NCI-H1436 (cell line): Measurements from ENCODE around the gene C6orf62.
"Not testable (repeated sequence)": the region's sequence is repeated elsewhere in the genome, so short reads cannot be mapped to it uniquely, and the experiment has no call there.

Experiments
- DNase-seq: peaks from one replicate; lab custom pipeline; 2025; lab: John Stamatoyannopoulos, UW

Gene C6orf62

DNA sequence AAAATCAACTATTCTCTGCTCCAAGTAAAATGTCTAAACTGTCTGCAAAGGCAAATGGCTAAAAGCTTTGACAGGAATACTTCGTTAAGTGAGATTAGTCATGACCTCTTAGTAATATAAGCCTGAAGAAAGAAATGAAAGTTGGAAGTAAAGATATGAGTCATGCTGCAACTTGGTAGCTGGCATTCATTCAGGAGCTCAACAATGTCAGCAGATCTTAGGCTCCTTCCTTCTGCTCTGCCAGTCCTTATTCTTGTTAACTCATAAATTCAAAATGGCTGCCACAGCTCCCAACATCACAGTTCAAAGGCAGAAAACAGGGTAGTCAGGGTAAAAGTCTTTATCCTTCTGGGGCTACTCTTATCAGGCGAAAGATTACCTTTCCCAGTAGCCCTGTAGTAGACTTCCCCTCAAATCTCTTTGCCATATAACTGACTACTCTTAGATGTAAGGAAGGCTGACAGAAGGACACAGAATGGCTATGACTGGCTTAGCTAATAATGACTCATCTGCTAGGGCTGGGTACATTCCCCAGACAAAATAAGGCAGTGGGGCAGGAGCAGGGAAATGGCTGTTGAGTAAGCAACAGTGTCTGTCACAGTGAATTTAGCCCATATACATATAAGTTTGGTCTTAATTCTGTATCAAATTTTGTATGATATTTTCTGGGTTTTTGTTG lies 24.4 kb upstream of the C6orf62 start:
- no peak for DNase-seq

DNA sequence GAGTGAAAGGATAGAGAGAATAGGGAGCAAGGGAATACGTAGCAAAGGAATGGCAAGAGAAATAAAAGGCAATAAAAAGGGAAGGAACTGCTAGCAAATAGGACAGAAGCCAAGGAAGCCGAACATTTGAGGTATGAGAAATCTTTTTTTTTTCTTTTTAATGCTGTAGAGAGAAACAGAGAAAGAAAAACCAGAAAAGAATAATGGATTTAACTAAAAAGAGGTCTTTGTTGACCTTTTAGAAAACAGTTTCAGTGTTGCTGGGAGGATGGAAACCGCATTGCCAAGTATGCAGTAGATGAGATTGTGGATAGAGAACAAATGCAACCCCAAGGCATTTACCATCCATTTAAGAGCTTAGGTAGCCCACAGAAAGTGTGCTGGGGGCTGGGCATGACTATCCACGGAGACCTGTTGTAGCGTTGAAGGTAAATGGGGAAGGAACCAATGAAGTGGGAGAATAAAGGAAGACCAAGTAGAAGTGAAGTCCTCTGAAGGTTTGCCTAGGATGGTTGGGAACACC lies 23.3 kb upstream of the C6orf62 start:
- no peak for DNase-seq

DNA sequence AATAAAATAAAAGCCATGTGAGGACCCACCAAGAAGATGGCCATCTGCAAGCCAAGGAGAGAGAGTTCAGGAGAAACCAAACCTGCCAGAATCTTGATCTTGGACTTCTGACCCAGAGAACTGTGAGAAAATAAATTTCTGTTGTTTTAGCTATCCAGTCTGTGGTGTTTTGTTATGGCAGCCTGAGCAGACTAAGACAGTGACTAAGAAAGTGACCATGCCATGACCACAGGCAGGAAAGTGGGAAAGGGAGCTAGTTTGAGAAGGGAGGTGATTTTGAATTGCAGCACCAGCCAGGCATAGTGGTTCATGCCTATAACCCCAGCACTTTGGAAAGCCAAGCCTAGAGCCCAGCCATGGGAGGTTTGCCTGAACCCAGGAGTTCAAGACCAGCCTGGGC lies 21.9 kb upstream of the C6orf62 start:
- no peak for DNase-seq

DNA sequence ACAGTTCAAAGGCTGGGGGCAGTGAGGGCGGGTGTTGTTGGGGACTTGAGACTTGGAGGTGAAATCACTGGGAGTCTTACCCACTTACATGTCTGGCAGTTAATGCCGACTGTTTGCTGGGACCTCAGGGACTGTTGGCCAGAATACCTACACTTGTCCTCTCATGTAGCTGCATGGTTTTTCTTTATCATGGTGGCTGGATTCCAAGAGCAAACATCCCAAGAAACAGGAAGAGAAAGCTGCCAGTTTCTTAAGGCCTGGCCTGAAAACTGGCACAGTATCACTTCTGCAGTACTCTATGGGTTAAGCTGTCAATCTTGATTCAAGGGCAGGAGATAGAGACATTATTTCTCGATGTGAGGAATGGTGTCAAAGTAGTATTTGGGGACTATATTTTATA lies 19.8 kb upstream of the C6orf62 start:
- DNase-seq: no peak

DNA sequence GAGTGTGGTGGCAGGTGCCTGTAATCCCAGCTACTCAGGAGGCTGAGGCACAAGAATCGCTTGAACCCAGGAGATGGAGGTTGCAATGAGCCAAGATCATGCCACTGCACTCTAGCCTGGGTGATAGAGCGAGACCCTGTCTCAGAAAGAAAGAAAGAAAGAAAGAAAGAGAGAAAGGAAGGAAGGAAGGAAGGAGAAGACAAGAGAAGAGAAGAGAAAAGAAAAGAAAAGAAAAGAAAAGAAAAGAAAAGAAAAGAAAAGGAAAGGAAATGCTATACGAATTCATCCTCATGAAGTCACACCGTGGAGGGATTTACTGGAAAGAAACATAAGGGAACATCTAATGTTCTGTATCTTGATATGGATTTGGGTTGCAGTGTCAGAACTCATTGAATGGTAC lies 15.8 kb upstream of the C6orf62 start:
- DNase-seq: not testable (repeated sequence)

DNA sequence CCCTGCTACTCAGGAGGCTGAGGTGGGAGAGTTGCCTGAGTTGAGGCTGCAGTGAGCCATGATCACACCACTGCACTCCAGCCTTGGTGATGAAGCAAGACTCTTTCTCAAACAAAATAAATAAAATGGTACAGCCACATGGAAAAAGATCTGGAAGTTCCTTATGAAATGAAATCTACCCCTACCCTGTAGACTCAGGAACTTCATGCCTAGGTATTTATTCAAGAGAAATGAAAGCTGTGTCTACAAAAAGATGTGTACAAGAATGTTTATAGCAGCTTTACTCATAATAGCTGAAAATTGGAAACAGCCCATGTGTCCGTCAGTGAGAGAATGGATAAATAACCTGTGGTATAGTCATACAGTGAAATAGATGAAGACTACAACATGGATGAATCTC lies 15.2 kb upstream of the C6orf62 start:
- DNase-seq: no peak

DNA sequence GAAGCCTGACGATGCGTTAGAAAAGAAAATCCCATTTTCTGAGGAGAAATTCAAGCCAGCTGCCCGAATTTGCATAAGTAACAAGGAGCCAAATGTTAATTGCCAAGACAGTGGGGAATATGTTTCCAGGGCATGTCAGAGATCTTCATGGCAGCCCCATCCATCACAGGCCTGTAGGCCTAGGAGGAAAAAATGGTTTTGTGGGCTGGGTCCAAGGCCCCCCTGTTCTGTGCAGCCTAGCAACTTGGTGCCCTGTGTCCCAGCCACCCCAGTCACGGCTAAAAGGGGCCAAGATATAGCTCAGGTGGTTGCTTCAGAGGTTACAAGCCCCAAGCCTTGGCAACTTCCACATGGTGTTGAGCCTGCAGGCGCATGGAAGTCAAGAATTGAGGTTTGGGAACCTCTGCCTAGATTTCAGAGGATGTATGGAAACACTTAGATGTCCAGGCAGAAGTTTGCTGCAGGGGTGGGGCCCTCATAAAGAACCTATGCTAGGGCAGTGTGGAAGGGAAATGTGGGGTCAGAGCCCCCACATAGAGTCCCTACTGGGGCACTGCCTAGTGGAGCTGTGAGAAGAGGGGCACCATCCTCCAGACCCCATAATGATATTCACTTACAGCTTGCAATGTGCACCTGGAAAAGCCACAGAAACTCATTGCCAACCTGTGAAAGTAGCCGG lies 12.6 kb upstream of the C6orf62 start:
- DNase-seq: not testable (repeated sequence)

DNA sequence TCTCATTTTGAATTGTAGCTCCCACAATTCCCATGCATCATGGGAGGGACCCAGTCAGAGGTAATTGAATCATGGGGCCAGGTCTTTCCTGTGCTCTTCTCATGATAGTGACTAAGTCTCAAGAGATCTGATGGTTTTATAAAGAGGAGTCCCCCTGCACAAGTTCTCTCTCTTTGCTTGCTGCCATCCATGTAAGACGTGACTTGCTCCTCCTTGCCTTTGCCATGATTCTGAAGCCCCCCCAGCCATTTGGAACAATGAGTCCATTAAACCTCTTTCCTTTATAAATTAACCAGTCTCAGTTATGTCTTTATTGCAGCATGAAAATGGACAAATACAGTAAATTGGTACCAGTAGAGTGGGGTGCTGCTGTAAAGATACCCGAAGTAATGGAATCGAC lies 11.7 kb upstream of the C6orf62 start:
- DNase-seq: not testable (repeated sequence)

DNA sequence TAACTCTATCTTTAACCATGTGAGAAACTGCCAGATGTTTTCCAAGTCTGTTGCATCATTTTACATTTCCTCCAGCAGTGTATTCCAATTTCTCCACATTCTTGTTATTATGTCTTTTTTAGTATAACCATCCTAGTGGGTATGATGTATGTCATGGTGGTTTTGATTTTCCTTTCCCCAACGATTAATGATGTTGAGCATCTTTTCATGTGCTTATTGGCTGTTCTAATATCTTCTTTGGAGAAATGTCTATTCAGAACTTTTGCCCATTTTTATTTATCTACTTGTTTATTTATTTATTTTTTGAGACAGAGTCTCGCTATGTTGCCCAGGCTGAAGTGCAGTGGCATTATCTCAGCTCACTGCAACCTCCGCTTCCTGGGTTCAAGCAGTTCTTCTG lies 4.3 kb upstream of the C6orf62 start:
- no peak for DNase-seq

DNA sequence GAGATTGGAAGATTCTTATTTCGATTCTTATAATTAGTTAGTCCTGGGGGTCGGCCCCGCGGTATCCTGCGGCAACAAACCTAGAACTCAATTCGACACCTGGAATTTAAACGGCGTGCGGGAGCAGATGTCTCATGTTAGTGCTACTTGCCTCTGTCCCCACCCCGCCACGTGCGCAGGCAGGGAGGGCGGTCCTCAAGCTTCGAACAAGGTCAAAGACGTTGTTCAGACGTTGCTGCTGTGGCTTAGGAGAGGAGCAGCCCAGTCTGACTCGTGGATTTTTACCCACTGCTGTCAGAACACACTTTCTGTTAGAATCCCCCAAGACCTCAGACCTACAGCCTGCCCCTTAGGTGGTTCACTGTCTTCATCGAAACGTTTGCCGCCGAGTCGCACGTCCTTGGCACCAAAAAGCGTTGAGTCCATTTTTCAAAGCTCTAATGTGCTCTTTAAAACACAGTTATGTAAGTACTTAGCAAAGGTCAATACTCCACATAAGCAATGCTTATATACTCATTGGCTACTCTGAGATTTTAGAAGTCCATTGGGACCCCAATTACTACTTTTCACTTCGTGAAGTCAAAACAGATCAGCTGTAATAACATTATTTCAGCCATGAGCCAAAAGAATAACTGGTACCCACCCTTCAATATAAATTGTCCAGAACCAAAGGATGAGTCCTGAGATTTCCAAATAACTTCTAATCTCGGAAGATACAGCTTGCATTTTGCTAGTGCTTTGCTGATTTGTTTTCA lies 2.7 kb upstream of the C6orf62 start:
- DNase-seq: peak; percentile 93

DNA sequence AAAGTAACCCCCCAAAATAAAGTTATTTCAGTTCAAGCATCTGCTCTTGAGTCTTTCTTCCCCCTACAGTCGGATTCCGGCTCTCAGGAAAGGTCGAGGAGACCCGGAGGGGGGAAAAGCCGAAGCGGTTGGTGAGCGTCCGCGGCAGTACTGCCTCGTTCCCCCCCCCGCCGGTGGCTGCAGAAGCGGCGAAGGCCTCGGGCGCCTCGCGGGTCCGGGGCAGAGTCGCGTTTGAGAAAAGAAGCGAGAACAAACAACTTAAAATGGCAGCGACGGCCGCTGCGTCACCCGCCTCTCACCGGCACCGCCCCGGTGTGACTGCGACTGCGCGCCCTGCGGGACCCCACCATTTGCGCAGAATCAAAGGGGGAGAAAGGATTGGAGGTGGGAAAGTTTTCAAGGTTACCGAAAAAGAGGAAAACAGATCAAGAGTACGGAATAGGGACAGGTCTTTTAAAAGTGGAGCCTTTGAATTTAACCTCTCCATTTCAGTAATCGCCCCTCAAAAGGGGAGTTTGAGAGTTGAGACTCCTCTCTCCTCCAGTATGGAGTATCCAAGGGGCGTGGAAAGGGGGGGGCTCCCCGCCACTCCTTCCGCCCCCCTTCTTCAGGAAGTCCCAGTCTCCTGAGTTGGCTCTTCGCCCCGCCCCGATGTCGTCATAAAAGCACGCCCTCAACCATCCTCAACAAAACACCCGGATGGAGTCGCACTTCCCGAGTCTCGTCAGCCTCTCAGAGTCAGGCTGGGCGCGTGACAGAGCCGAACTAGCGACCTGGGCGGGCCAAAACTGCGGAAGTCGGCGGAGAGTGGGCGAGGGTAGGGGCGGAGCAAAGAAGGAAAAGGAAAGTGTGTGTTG lies 1.9 kb upstream of the C6orf62 start:
- DNase-seq: peak; percentile 100

DNA sequence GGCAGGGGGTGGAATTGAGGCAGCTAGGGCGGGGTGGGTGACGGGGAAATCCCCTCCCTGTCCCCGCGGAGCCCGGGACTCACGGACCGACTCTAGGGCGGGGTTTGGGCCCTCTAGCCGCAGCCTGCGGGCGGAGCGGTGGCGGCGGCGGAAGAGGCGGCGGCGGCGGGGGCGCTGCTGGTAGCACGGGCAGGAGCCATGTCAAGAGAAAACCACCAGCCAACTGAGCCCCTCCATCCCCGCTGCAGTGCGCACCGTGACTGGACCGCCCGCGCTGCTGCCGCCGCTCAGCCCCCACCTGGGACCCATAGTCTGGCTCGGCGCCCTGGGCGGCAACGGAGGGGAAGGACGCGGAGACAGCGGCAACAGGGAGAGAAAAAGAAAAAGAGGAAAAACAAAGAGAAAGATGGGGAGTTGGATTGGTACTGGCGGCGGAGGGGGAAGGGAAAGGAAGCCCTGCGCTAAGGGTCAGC lies 1.2 kb upstream of the C6orf62 start:
- peak; percentile 6 for DNase-seq

DNA sequence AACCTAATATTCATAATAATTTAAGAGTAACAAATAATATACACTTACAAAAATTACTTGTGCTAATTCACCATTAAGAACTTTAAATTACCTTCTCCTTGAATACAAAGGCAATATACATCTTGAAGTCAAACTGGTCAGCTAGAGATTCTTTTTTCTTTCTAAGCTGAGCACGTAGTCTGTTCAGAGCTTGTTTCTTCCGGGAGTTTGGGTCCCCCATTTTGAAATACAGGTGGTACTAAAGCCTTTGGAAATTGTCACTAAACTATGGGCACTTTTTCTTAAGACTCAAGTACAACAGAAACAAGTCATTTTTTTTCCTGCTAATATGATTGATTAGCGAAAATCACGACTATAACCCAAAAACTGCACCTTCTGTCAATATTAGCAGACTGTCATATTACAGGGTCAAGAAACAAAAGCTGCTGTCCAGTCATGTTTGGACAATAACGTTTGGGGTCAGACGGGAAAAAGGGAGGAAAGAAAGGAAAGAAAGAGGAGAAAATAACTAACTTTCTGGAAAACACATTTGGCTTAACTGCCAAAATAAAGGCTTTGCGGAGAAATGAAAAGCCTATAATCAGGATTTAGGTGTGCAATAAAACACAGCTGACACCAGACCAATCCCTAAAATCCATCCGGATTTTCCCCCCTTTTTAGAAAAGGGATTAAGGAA lies 367 bp downstream of the C6orf62 start:
- no peak for DNase-seq

DNA sequence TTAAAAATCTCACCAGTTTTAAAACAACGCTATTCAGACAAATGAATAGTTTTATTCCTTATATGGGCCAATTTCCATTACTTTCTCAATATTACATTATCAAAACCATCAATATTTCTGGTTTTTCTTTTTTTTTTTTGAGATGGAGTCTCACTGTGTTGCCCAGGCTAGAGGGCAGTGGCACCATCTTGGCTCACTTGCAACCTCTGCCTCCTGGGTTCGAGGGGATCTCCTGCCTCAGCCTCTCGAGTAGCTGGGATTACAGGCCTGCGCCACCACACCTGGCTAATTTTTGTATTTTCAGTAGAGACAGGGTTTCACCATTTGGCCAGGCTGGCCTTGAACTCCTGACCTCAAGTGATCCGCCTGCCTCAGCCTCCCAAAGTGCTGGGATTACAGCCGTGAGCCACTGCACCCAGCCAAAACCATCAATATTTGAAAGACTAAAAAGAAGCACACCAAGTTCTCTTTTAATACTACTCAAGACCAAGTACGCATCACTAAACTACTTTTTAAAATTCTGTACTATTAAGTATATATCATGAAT lies 2.3 kb downstream of the C6orf62 start:
- not testable (repeated sequence) for DNase-seq

DNA sequence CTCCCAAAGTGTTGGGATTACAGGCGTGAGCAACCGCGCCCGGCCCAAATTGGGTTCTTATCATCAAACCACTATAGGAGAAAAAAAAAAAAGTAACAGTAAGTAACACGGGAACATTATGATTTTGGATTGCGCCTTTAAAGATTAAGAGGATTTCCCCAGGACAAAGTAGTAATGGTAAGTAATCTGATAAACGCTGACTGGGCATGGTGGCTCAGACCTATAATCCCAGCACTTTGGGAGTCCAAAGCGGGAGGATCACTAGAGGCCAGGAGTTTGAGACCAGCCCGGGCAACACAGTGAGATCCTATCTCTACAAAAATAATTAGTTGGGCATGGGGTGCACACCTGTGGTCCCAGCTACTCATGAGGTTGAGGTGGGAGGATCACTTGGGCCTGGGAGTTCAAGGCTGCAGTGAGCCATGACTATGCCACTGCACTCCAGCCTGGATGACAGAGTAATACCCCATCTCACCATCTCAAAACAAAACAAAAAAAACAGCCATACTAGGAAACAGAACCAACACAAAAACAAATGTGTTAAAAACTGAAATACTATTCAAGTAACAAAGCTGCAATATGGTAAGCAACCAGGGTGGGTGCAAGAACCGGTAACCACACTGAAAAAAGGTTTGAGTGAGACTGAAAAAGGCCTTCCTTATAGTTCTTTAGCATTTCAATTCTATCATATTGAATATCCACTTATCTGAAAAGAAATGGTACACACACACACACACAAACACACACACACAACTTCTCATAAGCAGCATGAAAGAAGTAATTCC lies 8.2 kb downstream of the C6orf62 start:
- no peak for DNase-seq

DNA sequence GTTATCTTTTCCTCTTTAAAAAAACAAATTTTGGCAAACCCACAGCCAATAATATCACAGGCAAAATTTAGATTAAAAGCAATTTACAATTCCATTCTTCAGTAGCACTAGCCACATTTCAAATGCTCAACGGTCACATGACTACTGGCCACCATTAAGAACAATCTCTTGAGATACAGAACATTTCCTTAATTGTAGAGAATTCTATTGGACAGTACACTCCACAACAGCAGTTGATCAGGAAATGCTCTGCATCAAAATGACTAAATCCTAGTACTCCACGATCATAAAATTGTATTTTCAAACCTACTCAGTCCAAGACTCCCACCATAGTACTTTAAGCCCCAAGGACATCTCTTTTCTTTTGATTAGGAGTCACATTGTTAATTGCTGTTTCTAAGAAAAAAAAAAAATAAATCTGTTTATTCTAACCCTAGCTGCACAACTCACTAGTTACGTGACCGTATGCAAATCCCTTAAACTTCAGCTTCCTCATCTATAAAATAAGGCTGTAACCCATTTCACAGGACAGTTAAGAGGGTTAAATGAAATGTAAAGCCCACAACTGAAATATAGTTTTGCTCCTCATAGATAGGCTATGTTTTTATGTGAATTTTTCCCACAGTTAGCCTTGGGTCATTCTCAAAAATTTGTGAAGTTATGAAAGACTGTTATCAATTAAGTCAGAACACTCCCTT lies 9.8 kb downstream of the C6orf62 start:
- no peak for DNase-seq

DNA sequence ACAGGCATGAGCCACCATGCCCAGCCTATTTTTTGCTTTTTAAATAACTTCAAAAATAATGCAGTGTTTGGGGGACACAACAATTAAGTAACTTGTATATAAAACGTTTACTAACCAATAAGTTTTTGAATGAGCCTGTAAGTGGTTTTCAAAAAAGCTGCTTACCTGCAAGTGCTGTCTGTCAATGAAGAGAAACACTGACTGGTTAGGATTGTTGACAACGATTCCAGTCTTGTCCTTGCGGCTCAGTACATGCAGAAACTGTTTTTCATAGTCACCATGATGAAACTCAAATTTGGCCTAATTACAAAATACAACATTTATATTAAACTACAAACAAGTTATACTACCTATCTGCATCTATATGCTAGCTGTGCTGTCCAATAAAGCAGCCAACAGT lies 10.3 kb downstream of the C6orf62 start:
- no peak for DNase-seq

DNA sequence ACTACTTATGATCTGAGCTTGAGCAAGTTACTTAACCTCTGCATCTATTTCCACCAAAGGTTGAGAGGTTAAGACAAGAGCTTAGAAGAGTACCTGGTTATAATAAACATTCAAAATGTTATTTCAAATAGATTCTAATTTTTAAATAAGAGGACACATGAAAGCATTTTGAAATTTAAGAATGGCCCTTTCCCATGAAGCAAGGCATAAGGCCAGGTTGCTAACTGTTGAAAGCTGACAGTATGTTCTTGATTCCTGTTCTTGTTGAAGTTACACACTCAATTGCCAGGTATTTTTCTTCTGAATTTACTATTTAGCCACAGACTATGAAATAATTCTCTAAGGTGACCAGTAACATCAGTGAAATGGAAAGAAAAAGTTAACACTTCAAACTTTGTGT lies 14.5 kb downstream of the C6orf62 start:
- DNase-seq: no peak

DNA sequence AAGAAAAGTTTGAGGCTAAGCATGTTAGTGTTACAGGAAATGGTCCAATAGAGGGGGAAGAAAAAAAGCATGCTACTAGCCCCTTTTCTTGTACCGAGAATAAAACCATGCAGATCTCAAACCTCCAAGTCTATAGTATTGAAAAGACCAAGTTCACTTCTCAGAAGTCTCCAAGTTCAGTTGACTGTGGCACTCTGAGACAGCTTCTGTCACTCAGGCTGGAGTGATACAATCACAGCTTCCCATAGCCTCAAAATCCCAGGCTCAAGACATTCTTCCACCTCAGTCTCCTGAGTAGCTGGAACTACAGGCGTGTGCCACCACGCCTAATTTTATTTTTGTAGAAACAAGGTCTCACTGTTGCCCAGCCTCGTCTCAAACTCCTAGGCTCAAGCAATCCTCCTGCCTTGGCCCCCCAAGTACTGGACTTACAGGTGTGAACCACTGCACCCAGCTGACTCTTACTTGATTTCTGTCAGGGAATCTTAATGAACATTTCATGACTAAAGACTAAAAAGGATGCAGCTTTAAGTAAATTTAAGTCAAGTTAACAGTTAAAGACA lies 16.2 kb downstream of the C6orf62 start:
- DNase-seq: no peak
